Fibroblast of gingiva (primary cell): Measurements from ENCODE around the gene GLP2R.

Source experiments
- DNase-seq: peaks from one replicate; pipeline ENCODE4 v3.0.0-alpha.2; 2011; ENCODE audit warnings: low read depth

GLP2R gene

GRCh38 chr17:9922012-9922848, 96.5 kb downstream of the GLP2R start:
- DNase-seq, result no peak

GRCh38 chr17:9924735-9925191, 99.0 kb downstream of the GLP2R start:
- peak; percentile 44 for DNase-seq

DNA sequence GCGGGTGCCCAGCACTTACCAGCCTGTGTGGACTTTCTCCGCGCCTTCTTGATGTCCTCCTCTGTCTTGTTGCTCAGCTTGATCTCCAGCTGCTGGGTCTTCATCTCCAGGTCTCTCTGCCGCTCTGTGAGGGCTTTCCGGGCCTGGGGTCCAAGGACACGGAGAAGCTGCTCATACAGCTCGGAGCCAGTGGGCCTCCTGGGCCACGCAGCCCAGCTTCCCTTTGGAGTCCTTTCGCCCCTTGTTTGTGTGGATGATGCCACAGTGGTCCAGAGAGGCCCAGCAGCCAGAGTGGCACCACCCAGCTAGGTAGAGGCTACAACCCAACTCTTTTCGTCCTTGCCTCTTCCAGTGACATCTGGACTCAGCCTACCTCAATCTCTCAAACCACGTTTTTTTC, 99.7 kb downstream of the GLP2R start:
- no peak for DNase-seq

- no peak for DNase-seq
Observed at GRCh38 chr17:9926150-9926804, 100.6 kb downstream of the GLP2R start.

- no peak for DNase-seq
Observed at GRCh38 chr17:9928601-9929333, 103.0 kb downstream of the GLP2R start.

GRCh38 chr17:9929871-9930270, 104.1 kb downstream of the GLP2R start:
- DNase-seq, result no peak

GRCh38 chr17:9931144-9931741, 105.5 kb downstream of the GLP2R start:
- DNase-seq, result no peak

DNA sequence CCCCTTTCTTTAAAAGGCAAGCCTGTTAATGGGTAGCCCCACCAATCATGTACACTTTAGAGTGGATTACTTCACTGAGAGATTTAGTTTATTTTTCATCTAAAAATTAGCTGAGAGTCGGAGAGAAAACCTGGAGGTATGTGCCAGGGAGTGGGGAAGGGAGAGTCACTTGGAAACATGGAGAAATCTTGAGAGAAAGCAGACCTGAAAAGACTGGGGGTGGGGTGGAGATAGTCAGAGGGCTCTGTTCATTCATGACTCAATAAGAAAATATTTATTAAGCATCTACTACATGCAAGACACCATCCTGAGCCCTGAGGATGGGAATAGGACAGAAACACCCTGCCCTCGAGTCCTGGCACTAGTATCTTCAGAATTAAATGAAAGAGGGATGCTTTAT, 106.8 kb downstream of the GLP2R start:
- no peak for DNase-seq

GRCh38 chr17:9934331-9934730, 108.6 kb downstream of the GLP2R start:
- DNase-seq, result no peak

- peak; percentile 12 for DNase-seq
Observed at GRCh38 chr17:9935408-9935807, 109.7 kb downstream of the GLP2R start.

DNA sequence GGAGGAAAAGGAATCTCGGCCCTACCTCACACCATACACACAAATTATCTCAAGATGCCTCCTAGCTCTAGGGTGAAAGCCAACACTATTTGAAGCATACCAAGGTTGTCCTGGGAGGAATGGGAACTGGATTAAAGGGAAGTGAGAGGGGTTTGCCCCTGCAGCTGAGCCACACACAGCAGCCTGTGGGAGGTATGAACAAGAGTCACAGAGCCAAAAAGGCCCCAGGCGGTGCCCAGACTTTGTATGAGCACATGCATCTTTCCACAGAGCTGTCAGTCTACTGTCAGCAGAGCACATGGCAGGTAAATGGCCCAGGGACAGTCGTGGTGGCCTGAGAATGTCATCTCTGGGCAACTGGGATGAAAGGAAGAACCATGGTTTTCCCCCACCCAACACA, 110.4 kb downstream of the GLP2R start:
- no peak for DNase-seq

DNA sequence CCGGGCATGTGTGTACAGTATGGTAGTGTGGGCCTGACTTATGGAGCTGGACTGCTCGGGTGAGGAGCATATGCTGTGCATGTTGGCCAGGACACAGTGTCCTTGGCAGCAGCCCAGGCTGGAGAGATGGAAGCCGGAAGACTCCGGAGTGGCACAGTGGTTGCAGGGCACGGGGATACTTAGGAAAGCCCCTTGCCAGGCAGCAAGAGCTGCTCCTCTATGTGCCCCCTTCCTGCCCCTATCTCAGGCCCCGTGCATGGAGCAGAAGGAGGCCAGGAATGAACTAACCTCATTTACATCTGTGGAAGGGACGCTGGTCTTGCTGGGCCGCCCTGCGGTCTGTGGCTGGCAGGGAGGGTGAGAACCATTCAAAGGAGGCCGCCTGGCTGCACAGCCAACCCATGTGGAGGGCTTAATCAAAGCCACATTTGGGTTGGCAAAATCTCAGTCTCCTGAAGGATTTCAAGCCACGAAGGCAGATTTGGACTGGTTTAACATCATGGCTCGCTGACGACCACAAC, 111.6 kb downstream of the GLP2R start:
- peak; percentile 82 for DNase-seq

- no peak for DNase-seq
Observed at GRCh38 chr17:9937901-9938300, 112.2 kb downstream of the GLP2R start.

DNA sequence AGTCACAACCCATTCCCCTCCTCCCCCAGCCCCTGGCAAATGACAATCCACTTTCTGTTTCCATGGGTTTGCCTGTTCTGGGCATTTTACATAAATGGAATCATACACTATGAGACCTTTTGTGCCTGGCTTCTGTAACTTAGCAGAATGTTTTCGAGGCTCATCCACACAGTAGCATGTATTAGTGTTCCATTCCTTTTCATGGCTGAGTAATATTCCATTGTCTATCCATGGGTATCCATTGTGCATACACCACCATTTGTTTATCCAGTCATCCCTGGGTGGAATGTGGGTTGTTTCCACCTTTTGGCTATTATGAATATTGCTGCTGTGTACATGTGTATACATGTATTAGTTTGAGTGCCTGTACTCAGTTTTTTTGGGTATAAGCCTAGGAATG, 113.0 kb downstream of the GLP2R start:
- DNase-seq, result no peak

GRCh38 chr17:9940841-9941240, 115.1 kb downstream of the GLP2R start:
- DNase-seq, result no peak

DNA sequence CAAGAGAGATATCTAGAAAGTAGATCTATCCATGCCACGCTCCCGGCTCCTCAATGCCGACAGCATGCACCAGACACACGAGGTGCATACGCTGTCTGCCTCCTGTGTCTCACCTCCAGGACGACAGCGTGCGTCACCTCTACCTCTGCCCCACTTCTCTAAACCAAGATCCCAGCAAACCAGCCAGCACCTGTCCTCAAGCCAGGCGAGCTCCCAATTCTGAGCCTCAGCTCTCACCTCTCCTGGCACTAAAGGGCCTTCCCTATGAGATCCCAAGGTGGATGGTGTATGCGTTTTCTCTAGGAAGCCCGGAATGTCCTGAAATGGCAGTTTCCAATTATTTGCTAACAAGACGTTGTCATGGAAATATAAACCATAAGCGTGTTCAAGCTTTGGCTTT, 115.6 kb downstream of the GLP2R start:
- DNase-seq, result no peak
